Measurements from ENCODE around the gene ST7L. TPM values are rescaled to one million over a fixed set of nuclear protein-coding genes. Genes with fewer than 3 reads are reported as not detected.

Gene ST7L
- total and polyA plus RNA-seq, 9 of the 15 experiments (the other 6 are each of a cell fraction or from before 2014, with no cell fraction given) = 9.0 to 32.5 (median 26.6) TPM

DNA sequence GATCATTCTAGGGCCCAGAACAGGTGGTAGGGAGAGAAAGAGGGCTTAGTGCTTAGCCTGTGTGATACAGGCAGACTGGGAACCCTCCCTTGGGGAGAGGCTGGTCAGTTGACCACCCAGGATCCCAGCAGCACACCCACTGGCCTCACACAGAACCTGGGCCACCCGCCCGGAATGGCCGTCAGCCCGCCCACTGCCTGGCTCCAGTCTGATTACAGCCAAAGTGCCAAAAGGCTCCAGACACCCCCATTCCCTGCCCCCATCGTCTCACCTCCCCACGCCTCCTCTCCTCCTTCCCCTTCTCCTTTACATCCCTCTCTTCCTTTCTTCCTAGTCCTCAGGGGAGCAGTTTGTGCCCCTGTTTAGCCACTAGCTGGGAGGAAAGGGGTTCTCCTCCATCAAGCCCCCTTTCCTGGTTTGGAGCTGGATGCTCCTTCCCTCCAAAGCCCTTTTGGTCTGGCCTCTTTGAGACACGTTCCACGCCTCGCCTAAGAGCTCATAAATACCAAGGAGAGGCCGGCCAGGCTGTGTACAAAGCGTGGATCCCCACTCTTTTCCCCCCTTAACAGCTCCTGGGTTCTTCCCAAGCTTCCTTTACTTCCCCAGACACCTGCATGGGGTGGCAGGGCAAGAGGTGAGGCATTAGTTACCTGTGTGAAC lies 114.8 kb downstream of the ST7L start:
- Histone ChIP-seq H3K9me1 (ENCODE audit: control insufficient read depth, insufficient read depth, low read length) (no peaks in the 10 kb centered on the region), H3K9me3 (replicated peaks; ENCODE audit: control insufficient read depth, insufficient read depth, low read depth, low read length) (no peaks in the 10 kb centered on the region), H3K27me3 (ENCODE audit: control insufficient read depth in 2 of 2, insufficient read depth in 2 of 2, low read length in 2 of 2) (peaks cover 46 to 81% of the 10 kb centered on the region in 2 experiments), H3K9ac (ENCODE audit: insufficient read depth in 1 of 2, low read depth in 2 of 2, low read length in 2 of 2) (no peak overlapping the region; a peak in 1 of 4 replicates), H2AFZ (ENCODE audit: low read depth, low read length) (no peak overlapping the region), H3K4me1 (replicated peaks in 1 of 2; ENCODE audit: control insufficient read depth in 2 of 2, insufficient read depth in 2 of 2, low read length in 2 of 2) (peaks cover 0 to 30% of the 10 kb centered on the region in 2 experiments; a peak in 4 of 5 replicates), H3K36me3 (ENCODE audit: control insufficient read depth, insufficient read depth, low read length) (no peaks in the 10 kb centered on the region), H3K4me2 (ENCODE audit: insufficient read depth, low read length) (no peak overlapping the region), H4K20me1 (replicated peaks; ENCODE audit: control insufficient read depth, insufficient read depth, low read length) (0 out of 2 replicates have a peak, but pooled peaks cover 4% of the 10 kb centered on the region), H3K27ac (ENCODE audit: extremely low read depth, low read depth, low read length) (no peak overlapping the region), H3K4me3 (no peak overlapping the region), H3K79me2 (ENCODE audit: control insufficient read depth, insufficient read depth, low read length) (no peaks in the 10 kb centered on the region)
- WGBS (ENCODE audit: insufficient coverage, low coverage, missing lambda C conversion rate) = 2% methylated on average over 11 of the region's 11 CpGs
- ChIA-PET POLR2A (interaction anchor here (0.7 to 1.0 kb wide), 2 partner anchors 10 to 335 kb away, joined by 3 to 4 read pairs; no protein-coding TSS in a partner anchor), CTCF (ENCODE audit: low intra/inter-chr PET ratio) (no interaction called here)
- no peak for TF ChIP-seq PRMT5 (CRISPR knock-in tag; IDR thresholded peaks at IDR 0.05)
- no peak for TF ChIP-seq NEUROD1 (IDR thresholded peaks at IDR 0.05; ENCODE audit: borderline replicate concordance, low read depth, low read length, partially characterized antibody)
- no peak for TF ChIP-seq GATAD2B (IDR thresholded peaks at IDR 0.05; ENCODE audit: borderline replicate concordance)
- TF ChIP-seq RFX1 (IDR thresholded peaks at IDR 0.05) = no peak
- TF ChIP-seq NR4A1 (CRISPR knock-in tag; IDR thresholded peaks at IDR 0.05) = no peak
- no peak for TF ChIP-seq NR4A1 (tag; IDR thresholded peaks at IDR 0.05)
- TF ChIP-seq FOXK2 (conservative IDR thresholded peaks at IDR 0.05 in 1 of 2, IDR thresholded peaks at IDR 0.05 in 1 of 2; ENCODE audit: low read depth in 2 of 2) = no peak
- TF ChIP-seq BCL6 (CRISPR knock-in tag; IDR thresholded peaks at IDR 0.05) = no peak
- TF ChIP-seq RAD51 (IDR thresholded peaks at IDR 0.05; ENCODE audit: borderline replicate concordance, low read depth) = no peak
- TF ChIP-seq PHB (CRISPR knock-in tag; IDR thresholded peaks at IDR 0.05) = no peak
- TF ChIP-seq NR3C1 (CRISPR knock-in tag; IDR thresholded peaks at IDR 0.05) = no peak
- TF ChIP-seq, protein P1, sequence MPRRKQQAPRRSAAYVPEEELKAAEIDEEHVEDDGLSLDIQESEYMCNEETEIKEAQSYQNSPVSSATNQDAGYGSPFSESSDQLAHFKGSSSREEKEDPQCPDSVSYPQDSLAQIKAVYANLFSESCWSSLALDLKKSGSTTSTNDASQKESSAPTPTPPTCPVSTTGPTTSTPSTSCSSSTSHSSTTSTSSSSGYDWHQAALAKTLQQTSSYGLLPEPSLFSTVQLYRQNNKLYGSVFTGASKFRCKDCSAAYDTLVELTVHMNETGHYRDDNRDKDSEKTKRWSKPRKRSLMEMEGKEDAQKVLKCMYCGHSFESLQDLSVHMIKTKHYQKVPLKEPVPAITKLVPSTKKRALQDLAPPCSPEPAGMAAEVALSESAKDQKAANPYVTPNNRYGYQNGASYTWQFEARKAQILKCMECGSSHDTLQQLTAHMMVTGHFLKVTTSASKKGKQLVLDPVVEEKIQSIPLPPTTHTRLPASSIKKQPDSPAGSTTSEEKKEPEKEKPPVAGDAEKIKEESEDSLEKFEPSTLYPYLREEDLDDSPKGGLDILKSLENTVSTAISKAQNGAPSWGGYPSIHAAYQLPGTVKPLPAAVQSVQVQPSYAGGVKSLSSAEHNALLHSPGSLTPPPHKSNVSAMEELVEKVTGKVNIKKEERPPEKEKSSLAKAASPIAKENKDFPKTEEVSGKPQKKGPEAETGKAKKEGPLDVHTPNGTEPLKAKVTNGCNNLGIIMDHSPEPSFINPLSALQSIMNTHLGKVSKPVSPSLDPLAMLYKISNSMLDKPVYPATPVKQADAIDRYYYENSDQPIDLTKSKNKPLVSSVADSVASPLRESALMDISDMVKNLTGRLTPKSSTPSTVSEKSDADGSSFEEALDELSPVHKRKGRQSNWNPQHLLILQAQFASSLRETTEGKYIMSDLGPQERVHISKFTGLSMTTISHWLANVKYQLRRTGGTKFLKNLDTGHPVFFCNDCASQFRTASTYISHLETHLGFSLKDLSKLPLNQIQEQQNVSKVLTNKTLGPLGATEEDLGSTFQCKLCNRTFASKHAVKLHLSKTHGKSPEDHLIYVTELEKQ (CRISPR knock-in tag; IDR thresholded peaks at IDR 0.05) = no peak
- TF ChIP-seq, protein P2, sequence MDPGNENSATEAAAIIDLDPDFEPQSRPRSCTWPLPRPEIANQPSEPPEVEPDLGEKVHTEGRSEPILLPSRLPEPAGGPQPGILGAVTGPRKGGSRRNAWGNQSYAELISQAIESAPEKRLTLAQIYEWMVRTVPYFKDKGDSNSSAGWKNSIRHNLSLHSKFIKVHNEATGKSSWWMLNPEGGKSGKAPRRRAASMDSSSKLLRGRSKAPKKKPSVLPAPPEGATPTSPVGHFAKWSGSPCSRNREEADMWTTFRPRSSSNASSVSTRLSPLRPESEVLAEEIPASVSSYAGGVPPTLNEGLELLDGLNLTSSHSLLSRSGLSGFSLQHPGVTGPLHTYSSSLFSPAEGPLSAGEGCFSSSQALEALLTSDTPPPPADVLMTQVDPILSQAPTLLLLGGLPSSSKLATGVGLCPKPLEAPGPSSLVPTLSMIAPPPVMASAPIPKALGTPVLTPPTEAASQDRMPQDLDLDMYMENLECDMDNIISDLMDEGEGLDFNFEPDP (CRISPR knock-in tag; IDR thresholded peaks at IDR 0.05) = no peak
- no peak for TF ChIP-seq LEF1 (IDR thresholded peaks at IDR 0.05)
- TF ChIP-seq ZNF232 (CRISPR knock-in tag; IDR thresholded peaks at IDR 0.05) = no peak
- ATAC-seq = no peak; the same call in 2 of the 3 replicates
- no peak for DNase-seq (ENCODE audit: extremely low read depth in 1 of 4, low spot score in 3 of 4)
- in situ Hi-C loops (cut with MboI) (loop anchor here (5.0 kb wide), 1 partner anchor 203 kb away; the partner anchor contains the start of gene RHOC), intact Hi-C loops (cut with micrococcal nuclease) (no loop called here)
- FAIRE-seq = no peak
- BruUV-seq (replicated peaks) = no TSS peak

Measured in K562 (cell line).